Fibroblast of mammary gland (primary cell): Measurements from ENCODE around the gene TNNT2.
A peak's percentile ranks its signal among the peaks of the same experiment; 100 is the strongest.

Experiments
- DNase-seq: peaks from one replicate; pipeline ENCODE4 v3.0.0-alpha.2; 2010; ENCODE audit warnings: low read depth
- H3K4me3 ChIP-seq: 2 replicates; pipeline ENCODE4 v1.5.1; 2011; ENCODE audit warnings: low read depth, mild to moderate bottlenecking, low read length, moderate library complexity; ENCODE audit not compliant: control insufficient read depth
- CTCF ChIP-seq: conservative IDR thresholded peaks from 2 replicates; pipeline ENCODE4 v1.5.1; 2011; ENCODE audit warnings: low read depth, low read length, inconsistent platforms; ENCODE audit not compliant: control insufficient read depth, insufficient read depth

TNNT2 gene

GRCh38 chr1:201329801-201330200, 47.7 kb downstream of the TNNT2 start:
- TF ChIP-seq CTCF: no peak
- no peak for DNase-seq
- no peak overlapping the region for H3K4me3 ChIP-seq

DNA sequence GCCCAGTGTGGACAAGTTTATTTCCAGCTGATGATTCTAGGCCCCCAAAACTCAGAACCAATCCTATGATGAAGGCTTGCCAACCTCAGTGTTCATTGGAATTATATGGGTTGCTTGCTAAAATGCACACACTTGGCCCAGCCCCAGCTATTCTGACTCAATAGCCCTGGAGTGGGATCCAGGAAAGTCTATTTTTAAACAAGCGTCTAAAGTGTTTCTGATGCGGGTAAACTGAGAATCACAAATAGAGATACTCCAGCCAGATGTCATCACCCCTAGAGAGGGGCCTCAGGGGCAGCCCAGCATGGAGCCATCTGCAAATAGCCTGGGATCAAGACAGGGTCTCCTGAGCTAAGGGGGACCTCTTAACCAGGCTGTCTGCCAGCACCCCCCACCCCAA, 48.2 kb downstream of the TNNT2 start:
- TF ChIP-seq CTCF: no peak
- no peak overlapping the region for H3K4me3 ChIP-seq
- peak; percentile 15 for DNase-seq

DNA sequence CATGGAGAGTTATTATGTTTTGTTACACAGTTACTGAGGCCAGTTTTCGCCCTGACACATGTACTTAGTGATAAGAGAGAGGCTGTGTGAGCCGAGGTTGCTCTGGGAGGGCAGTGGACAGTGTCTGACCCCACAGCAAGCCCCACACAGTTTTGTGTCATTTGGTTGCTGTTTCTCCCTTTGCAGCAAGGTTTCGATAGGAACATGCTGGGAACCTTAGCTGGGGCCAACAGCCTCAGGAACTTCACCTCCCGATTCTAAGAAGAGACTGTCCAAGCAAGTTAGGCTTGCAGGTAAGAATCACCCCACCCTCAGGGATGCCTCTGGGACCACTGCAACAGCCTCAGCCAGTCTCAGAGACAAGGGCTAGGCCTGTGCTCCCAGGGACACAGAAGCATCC, 48.9 kb downstream of the TNNT2 start:
- no peak overlapping the region for H3K4me3 ChIP-seq
- TF ChIP-seq CTCF: no peak
- no peak for DNase-seq

DNA sequence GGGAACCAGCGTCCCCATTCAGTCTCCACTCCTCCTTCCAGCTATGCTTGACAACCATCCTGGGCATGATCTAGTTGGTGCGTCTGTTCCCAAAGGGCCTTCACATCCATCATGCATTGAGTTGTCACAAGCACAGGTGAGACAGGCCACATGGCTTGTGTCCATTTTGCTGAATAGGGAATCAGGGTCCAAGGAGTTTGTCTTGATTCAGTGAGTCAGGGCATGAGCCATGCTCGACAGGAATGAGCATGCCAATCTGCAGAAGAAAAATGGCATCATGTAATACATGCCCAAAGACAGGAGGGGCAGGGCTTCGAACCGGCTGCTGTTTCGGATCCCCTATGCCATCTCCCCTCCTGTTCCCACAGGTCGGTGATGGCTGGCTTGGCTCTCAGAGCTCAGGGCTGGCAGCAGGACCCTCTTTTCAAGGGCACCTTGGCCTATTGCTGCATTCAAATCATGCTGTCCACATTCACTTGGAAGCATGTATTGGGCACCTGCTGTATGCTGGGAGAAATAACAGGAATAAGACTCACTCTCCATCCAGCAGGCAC, 49.7 kb downstream of the TNNT2 start:
- TF ChIP-seq CTCF: no peak
- H3K4me3 ChIP-seq: no peak overlapping the region
- DNase-seq: no peak

DNA sequence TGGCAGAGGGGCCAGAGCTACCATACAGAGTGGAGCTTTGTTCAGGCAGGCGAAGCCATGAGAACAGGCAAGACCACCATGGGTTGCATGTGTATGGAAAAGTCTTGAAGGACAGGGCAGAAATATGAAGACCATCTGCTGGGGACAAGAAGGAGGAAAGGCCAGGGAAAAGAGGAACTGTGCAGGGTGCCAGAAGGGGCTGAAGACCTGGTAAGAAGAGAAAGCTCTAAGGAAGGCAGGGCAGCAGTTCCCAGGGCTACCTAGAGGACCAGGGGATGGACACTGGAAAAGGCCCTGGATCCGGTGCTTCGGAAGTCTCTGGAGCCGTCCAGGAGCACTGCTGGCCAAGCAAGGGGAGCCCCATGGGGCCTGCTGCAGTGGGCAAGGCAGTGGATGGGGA, 50.8 kb downstream of the TNNT2 start:
- no peak overlapping the region for H3K4me3 ChIP-seq
- TF ChIP-seq CTCF: no peak
- no peak for DNase-seq

GRCh38 chr1:201325678-201326060, 51.8 kb downstream of the TNNT2 start:
- H3K4me3 ChIP-seq: no peak overlapping the region
- no peak for TF ChIP-seq CTCF
- DNase-seq: no peak
